CD8-positive, alpha-beta memory T cell (primary cell): ENCODE data around the gene MYG1. TPM values are rescaled to one million over a fixed set of nuclear protein-coding genes. Genes with fewer than 3 reads are reported as not detected.

Source experiments
- CTCF ChIA-PET: fragments of 350-600 bp; sonication (Branson Sonifier 250); formaldehyde crosslinking; loops from one replicate; lab custom pipeline; 2021; ENCODE audit warnings: antibody characterized with exemption; lab: Charles Lee
- POLR2A ChIA-PET: fragments of 350-600 bp; sonication (Branson Sonifier 250); formaldehyde crosslinking; loops from one replicate; lab custom pipeline; 2021; ENCODE audit warnings: antibody characterized with exemption; lab: Charles Lee
- DNase-seq, 5 donors: peaks; one replicate each; pipeline versions ENCODE4 v3.0.0 to v3.0.0-alpha.2; 2020 to 2022; ENCODE audit warnings: mixed read lengths in 1 of 5
- H3K27ac ChIP-seq: one replicate; pipeline ENCODE4 v1.7.0; 2013; ENCODE audit warnings: low read depth, mild to moderate bottlenecking, low read length, moderate library complexity
- H3K27me3 ChIP-seq: 2 replicates; pipeline ENCODE4 v1.7.0; 2013; ENCODE audit warnings: low read length, mild to moderate bottlenecking; ENCODE audit not compliant: insufficient read depth, poor library complexity, severe bottlenecking
- H3K36me3 ChIP-seq: 2 replicates; pipeline ENCODE4 v1.7.0; 2013; ENCODE audit warnings: mild to moderate bottlenecking, low read length, moderate library complexity; ENCODE audit not compliant: insufficient read depth
- H3K4me1 ChIP-seq: 2 replicates; pipeline ENCODE4 v1.7.0; 2013; ENCODE audit warnings: mild to moderate bottlenecking, low read length, moderate library complexity; ENCODE audit not compliant: insufficient read depth
- H3K4me3 ChIP-seq: 2 replicates; pipeline ENCODE4 v1.7.0; 2013; ENCODE audit warnings: mild to moderate bottlenecking, low read length
- H3K9me3 ChIP-seq: 2 replicates; pipeline ENCODE4 v1.7.0; 2013; ENCODE audit warnings: mild to moderate bottlenecking, low read length
- H3K27ac Mint-ChIP-seq, 8 donors: one replicate each; pipeline ENCODE4 v1.8.0; 2020 to 2021; ENCODE audit warnings: mixed read lengths in 8 of 8, mild to moderate bottlenecking in 6 of 8, inconsistent platforms in 3 of 8, moderate library complexity in 3 of 8
- H3K27me3 Mint-ChIP-seq, 2 donors: one replicate each; pipeline ENCODE4 v1.8.0; 2020 to 2021; ENCODE audit warnings: mixed read lengths in 2 of 2, mild to moderate bottlenecking in 1 of 2, moderate library complexity in 1 of 2
- H3K36me3 Mint-ChIP-seq, 3 donors: one replicate each; pipeline ENCODE4 v1.8.0; 2020 to 2021; ENCODE audit warnings: mixed read lengths in 3 of 3, inconsistent platforms in 1 of 3, mild to moderate bottlenecking in 1 of 3
- H3K4me1 Mint-ChIP-seq, 3 donors: one replicate each; pipeline ENCODE4 v1.8.0; 2020 to 2021; ENCODE audit warnings: mixed read lengths in 3 of 3, inconsistent platforms in 1 of 3, mild to moderate bottlenecking in 1 of 3
- H3K4me3 Mint-ChIP-seq, 7 donors: one replicate each; pipeline ENCODE4 v1.8.0; 2020 to 2021; ENCODE audit warnings: mixed read lengths in 7 of 7, mild to moderate bottlenecking in 6 of 7, moderate library complexity in 4 of 7, inconsistent platforms in 2 of 7
- H3K9me3 Mint-ChIP-seq, 5 donors: one replicate each; pipeline ENCODE4 v1.8.0; 2020 to 2022; ENCODE audit warnings: mixed read lengths in 5 of 5, mild to moderate bottlenecking in 3 of 5, moderate library complexity in 2 of 5, inconsistent platforms in 1 of 5
- polyA plus RNA-seq: library from polyadenylated mRNA; unstranded; fragments of 300-500 nt; fragmentation: Illumina TruSeq; gene quantifications from one replicate; pipeline ENCODE4 v1.2.3, GENCODE V29; 2021
- total RNA-seq, 2 experiments: library from RNA; stranded (reverse); gene quantifications; one replicate each; pipeline ENCODE4 v1.2.3, GENCODE V29; 2021

MYG1 gene
- total and polyA plus RNA-seq, 3 experiments from 2014 or later = 67.9 to 82.5 (median 81.1) TPM

- Histone ChIP-seq H3K4me1 (peaks cover 31% of the 10 kb centered on the region), H3K9me3 (no peaks in the 10 kb centered on the region), H3K27me3 (no peaks in the 10 kb centered on the region), H3K27ac (peak overlapping the region; percentile 81), H3K36me3 (peaks cover 15% of the 10 kb centered on the region), H3K4me3 (peak overlapping the region; percentile 99)
- H3K9me3 Mint-ChIP-seq = no peaks in the 10 kb centered on the region
- peaks cover 37 to 45% (median 40%) of the 10 kb centered on the region in 3 donors for H3K4me1 Mint-ChIP-seq
- peak overlapping the region; percentile 95 to 99 (median 96) for H3K27ac Mint-ChIP-seq
- ChIA-PET POLR2A (interaction anchor here (0.6 to 2.4 kb wide), 15 partner anchors 13 to 242 kb away, joined by 3 to 13 read pairs (median 4); partner anchors contain the start of genes MYG1, PFDN5, PRR13 and SP1), CTCF (interaction anchor here (0.6 to 16.1 kb wide), 65 partner anchors 9 to 273 kb away, joined by 3 to 209 read pairs (median 4); partner anchors contain the start of genes CSAD, ESPL1, MAP3K12 and MYG1)
- H3K27me3 Mint-ChIP-seq = peaks cover 0 to 2% of the 10 kb centered on the region in 2 donors
- peak overlapping the region; percentile 95 to 100 (median 98) for H3K4me3 Mint-ChIP-seq
- peaks cover 4 to 41% (median 9%) of the 10 kb centered on the region in 3 donors for H3K36me3 Mint-ChIP-seq
- no peak for DNase-seq
These were observed 21.1 kb downstream of the MYG1 start for GRCh38 chr12:53320352-53321195.

GRCh38 chr12:53324113-53324778 is 24.8 kb downstream of the MYG1 start:
- H3K27ac ChIP-seq = peak overlapping the region; percentile 74
- DNase-seq = peak; percentile 30 to 70 (median 49)
- Mint-ChIP-seq H3K36me3 (peaks cover 0 to 21% (median 1%) of the 10 kb centered on the region in 3 donors), H3K27me3 (peaks cover 5 to 8% of the 10 kb centered on the region in 2 donors), H3K4me3 (peak overlapping the region; percentile 85 to 95 (median 92)), H3K27ac (peak overlapping the region; percentile 85 to 97 (median 95)), H3K9me3 (no peaks in the 10 kb centered on the region), H3K4me1 (peaks cover 35 to 46% (median 36%) of the 10 kb centered on the region in 3 donors)
- H3K4me1 ChIP-seq = peaks cover 31% of the 10 kb centered on the region
- H3K36me3 ChIP-seq = peaks cover 3% of the 10 kb centered on the region
- POLR2A ChIA-PET = interaction anchor here (0.5 to 2.7 kb wide), 11 partner anchors 10 to 144 kb away, joined by 3 to 28 read pairs (median 5); partner anchors contain the start of genes CSAD, MYG1, PFDN5 and SP1
- H3K27me3 ChIP-seq = no peaks in the 10 kb centered on the region
- CTCF ChIA-PET = interaction anchor here (0.6 to 16.1 kb wide), 19 partner anchors 12 to 318 kb away, joined by 3 to 209 read pairs (median 6); partner anchors contain the start of genes MYG1, PFDN5, SP1 and TARBP2
- H3K4me3 ChIP-seq = peak overlapping the region; percentile 71
- no peaks in the 10 kb centered on the region for H3K9me3 ChIP-seq

- peak; percentile 76 to 88 (median 78) for DNase-seq
- Histone ChIP-seq H3K9me3 (no peaks in the 10 kb centered on the region), H3K27ac (peak overlapping the region; percentile 74), H3K27me3 (no peaks in the 10 kb centered on the region), H3K36me3 (no peaks in the 10 kb centered on the region), H3K4me3 (peak overlapping the region; percentile 71), H3K4me1 (peaks cover 31% of the 10 kb centered on the region)
- ChIA-PET POLR2A (interaction anchor here (0.5 to 2.7 kb wide), 13 partner anchors 10 to 176 kb away, joined by 3 to 28 read pairs (median 5); partner anchors contain the start of genes CSAD, SP1, TARBP2 and ZNF740), CTCF (interaction anchor here (0.7 to 16.1 kb wide), 11 partner anchors 10 to 184 kb away, joined by 3 to 209 read pairs (median 11); partner anchors contain the start of genes MYG1, PFDN5 and SP1)
- Mint-ChIP-seq H3K4me3 (peak overlapping the region; percentile 85 to 95 (median 92)), H3K27me3 (peaks cover 5 to 9% of the 10 kb centered on the region in 2 donors), H3K4me1 (peaks cover 34 to 45% (median 35%) of the 10 kb centered on the region in 3 donors), H3K36me3 (peaks cover 0 to 19% (median 1%) of the 10 kb centered on the region in 3 donors), H3K9me3 (no peaks in the 10 kb centered on the region), H3K27ac (peak overlapping the region; percentile 85 to 97 (median 95))
These were observed 25.4 kb downstream of the MYG1 start for GRCh38 chr12:53324779-53325510.

- Histone ChIP-seq H3K27ac (peak overlapping the region; percentile 74), H3K4me1 (peaks cover 27% of the 10 kb centered on the region)
These were observed 26.1 kb downstream of the MYG1 start for GRCh38 chr12:53325511-53326061.

GRCh38 chr12:53326460-53327185 is 27.1 kb downstream of the MYG1 start:
- Histone ChIP-seq H3K4me3 (no peak overlapping the region), H3K27ac (no peak overlapping the region), H3K9me3 (no peaks in the 10 kb centered on the region), H3K4me1 (peaks cover 20% of the 10 kb centered on the region), H3K36me3 (no peaks in the 10 kb centered on the region), H3K27me3 (no peaks in the 10 kb centered on the region)
- ChIA-PET CTCF (interaction anchor here (0.8 to 16.1 kb wide), 6 partner anchors 19 to 183 kb away, joined by 3 to 209 read pairs (median 4); partner anchors contain the start of genes MYG1 and PFDN5), POLR2A (no interaction called here)
- H3K36me3 Mint-ChIP-seq = peaks cover 0 to 7% (median 1%) of the 10 kb centered on the region in 3 donors
- H3K9me3 Mint-ChIP-seq = no peaks in the 10 kb centered on the region
- H3K4me3 Mint-ChIP-seq = peak overlapping the region; percentile 54 to 82 (median 76)
- peak overlapping the region in 3 of 8 donors; percentile 60 to 83 (median 82) for H3K27ac Mint-ChIP-seq
- peaks cover 6 to 9% of the 10 kb centered on the region in 2 donors for H3K27me3 Mint-ChIP-seq
- H3K4me1 Mint-ChIP-seq = peaks cover 17 to 28% (median 19%) of the 10 kb centered on the region in 3 donors
- DNase-seq = no peak

More at GRCh38 chr12:53325511-53326061, 26.1 kb downstream of the MYG1 start:
- DNase-seq = no peak
- H3K9me3 ChIP-seq = no peaks in the 10 kb centered on the region
- peaks cover 5 to 9% of the 10 kb centered on the region in 2 donors for H3K27me3 Mint-ChIP-seq
- peak overlapping the region; percentile 76 to 93 (median 85) for H3K4me3 Mint-ChIP-seq
- no peaks in the 10 kb centered on the region for H3K27me3 ChIP-seq
- peaks cover 0 to 15% (median 1%) of the 10 kb centered on the region in 3 donors for H3K36me3 Mint-ChIP-seq
- H3K36me3 ChIP-seq = no peaks in the 10 kb centered on the region
- ChIA-PET POLR2A (interaction anchor here (0.6 to 2.7 kb wide), 6 partner anchors 11 to 176 kb away, joined by 3 to 28 read pairs (median 4); partner anchors contain the start of gene TARBP2), CTCF (interaction anchor here (0.7 to 16.1 kb wide), 8 partner anchors 10 to 166 kb away, joined by 3 to 209 read pairs (median 10); partner anchors contain the start of genes MYG1, PFDN5 and SP1)
- no peaks in the 10 kb centered on the region for H3K9me3 Mint-ChIP-seq
- peak overlapping the region in 2 of 8 donors; percentile 60 to 83 for H3K27ac Mint-ChIP-seq
- H3K4me3 ChIP-seq = peak overlapping the region; percentile 71
- peaks cover 27 to 38% (median 30%) of the 10 kb centered on the region in 3 donors for H3K4me1 Mint-ChIP-seq

GRCh38 chr12:53327435-53328042 is 28.0 kb downstream of the MYG1 start:
- Histone ChIP-seq H3K27me3 (no peaks in the 10 kb centered on the region), H3K36me3 (no peaks in the 10 kb centered on the region), H3K4me3 (no peak overlapping the region), H3K9me3 (no peaks in the 10 kb centered on the region), H3K4me1 (peaks cover 14% of the 10 kb centered on the region), H3K27ac (no peak overlapping the region)
- Mint-ChIP-seq H3K9me3 (no peaks in the 10 kb centered on the region), H3K4me3 (peak overlapping the region; percentile 1 to 71 (median 16)), H3K27ac (no peak overlapping the region), H3K27me3 (peaks cover 9 to 15% of the 10 kb centered on the region in 2 donors), H3K36me3 (peaks cover 0 to 7% (median 1%) of the 10 kb centered on the region in 3 donors), H3K4me1 (peaks cover 15 to 24% (median 17%) of the 10 kb centered on the region in 3 donors)
- DNase-seq = no peak
- POLR2A ChIA-PET = no interaction called here
- CTCF ChIA-PET = interaction anchor here (1.1 to 16.1 kb wide), 4 partner anchors 18 to 182 kb away, joined by 3 to 209 read pairs (median 5); no protein-coding TSS in a partner anchor
